K562 (cell line): ENCODE data around the gene STIM1. TPM values are rescaled to one million over a fixed set of nuclear protein-coding genes. Genes with fewer than 3 reads are reported as not detected.
A peak's percentile ranks its signal among the peaks of the same experiment; 100 is the strongest.

Experiments used
- CTBP1 ChIP-seq: fragments of 450-650 bp; IDR thresholded peaks from 2 replicates; pipeline ENCODE4 v1.6.1; 2016; ENCODE audit warnings: borderline replicate concordance
- EZH2 ChIP-seq: IDR thresholded peaks from 2 replicates; pipeline ENCODE4 v1.6.1; 2012; ENCODE audit warnings: low read depth, mild to moderate bottlenecking, inconsistent platforms, low read length, borderline replicate concordance
- FIP1L1 ChIP-seq: fragments of 200-400 bp; formaldehyde crosslinking; IDR thresholded peaks from 2 replicates; pipeline ENCODE4 v1.6.1; 2018; ENCODE audit warnings: mild to moderate bottlenecking, low read depth, low read length; ENCODE audit not compliant: poor library complexity, severe bottlenecking
- FOXA3 ChIP-seq, 2 experiments: fragments of 450-650 bp in 1 of 2; sonication (generic) in 1 of 2; formaldehyde crosslinking; IDR thresholded peaks in 1 of 2; conservative IDR thresholded peaks in 1 of 2; 2 replicates each; pipeline versions ENCODE4 v1.4.0 to v1.8.0; 2020 to 2022; ENCODE audit warnings: mild to moderate bottlenecking in 2 of 2, missing genetic modification reagents in 1 of 2
- HNRNPH1 ChIP-seq: fragments of 200-400 bp; formaldehyde crosslinking; optimal IDR thresholded peaks from 2 replicates; pipeline ENCODE3; 2017; ENCODE audit warnings: low read depth, mild to moderate bottlenecking, low read length, moderate library complexity
- KLF13 ChIP-seq: fragments of 450-650 bp; IDR thresholded peaks from 2 replicates; pipeline ENCODE4 v1.6.1; 2016; ENCODE audit warnings: missing genetic modification characterization, low read depth, mild to moderate bottlenecking, missing compliant biosample characterization, moderate library complexity, borderline replicate concordance
- NFE2L1 ChIP-seq: fragments of 450-650 bp; IDR thresholded peaks from 2 replicates; pipeline ENCODE4 v1.6.1; 2016; ENCODE audit warnings: missing genetic modification characterization, low read depth, mild to moderate bottlenecking, missing compliant biosample characterization, moderate library complexity, borderline replicate concordance
- PPARD ChIP-seq: fragments of 250-450 bp; sonication (Bioruptor Pico); IDR thresholded peaks from 2 replicates; pipeline ENCODE4 v1.8.0; 2022; ENCODE audit warnings: inconsistent platforms, mild to moderate bottlenecking, moderate library complexity
- TAF1 ChIP-seq: IDR thresholded peaks from 2 replicates; pipeline ENCODE4 v1.6.1; 2011; ENCODE audit warnings: mild to moderate bottlenecking, low read length, moderate library complexity; ENCODE audit not compliant: insufficient read depth, control insufficient read depth, severe bottlenecking; ENCODE audit errors: extremely low read depth
- U2AF2 ChIP-seq: fragments of 200-400 bp; formaldehyde crosslinking; optimal IDR thresholded peaks from 2 replicates; pipeline ENCODE3; 2017; ENCODE audit warnings: low read depth, mild to moderate bottlenecking, low read length
- ZBED1 ChIP-seq: IDR thresholded peaks from 2 replicates; pipeline ENCODE4 v1.6.1; 2014
- ZNF232 ChIP-seq: sonication (generic); formaldehyde crosslinking; IDR thresholded peaks from 2 replicates; pipeline ENCODE4 v1.8.0; 2022; ENCODE audit warnings: mild to moderate bottlenecking, missing genetic modification reagents
- ZNF699 ChIP-seq: fragments of 250-450 bp; sonication (Bioruptor Pico); IDR thresholded peaks from 2 replicates; pipeline ENCODE4 v1.8.0; 2021; ENCODE audit warnings: mild to moderate bottlenecking, moderate library complexity; ENCODE audit not compliant: insufficient replicate concordance
- polyA plus RNA-seq, 8 experiments: library from polyadenylated mRNA; depleted of rRNA in 4 of 8; stranded (reverse) in 5 of 8; unstranded in 3 of 8; fragments of >200 nt; fragmentation: Nextera tagmentation in 2 of 8; fragmentation: Illumina TruSeq in 1 of 8; extraction: Ambion mirVana in 2 of 8; extraction: Trizol in 1 of 8; gene quantifications; 2 replicates each; pipeline versions ENCODE4 v1.2.1 to v1.2.3, GENCODE V29; 2011 to 2014; ENCODE audit warnings: inconsistent platforms in 1 of 8, missing spikeins in 1 of 8
- total RNA-seq, 7 experiments: library from RNA; depleted of rRNA in 6 of 7; stranded (reverse); fragments of >200 nt in 6 of 7; fragmentation: Illumina TruSeq in 2 of 7; extraction: Trizol in 2 of 7; gene quantifications; 2 replicates each; pipeline versions ENCODE4 v1.2.1 to v1.2.3, GENCODE V29; 2011 to 2021; ENCODE audit warnings: low replicate concordance in 1 of 7
- TF ChIP-seq, protein P1 (sequence below): sonication (generic); formaldehyde crosslinking; IDR thresholded peaks from 2 replicates; pipeline ENCODE4 v1.8.0; 2022; ENCODE audit warnings: missing genetic modification reagents, mild to moderate bottlenecking, moderate library complexity, borderline replicate concordance
- TF ChIP-seq, protein P2 (sequence below), 2 experiments: fragments of 450-650 bp; conservative IDR thresholded peaks; 2 replicates each; pipeline ENCODE4 v1.6.1; 2017; ENCODE audit warnings: mild to moderate bottlenecking in 2 of 2, moderate library complexity in 2 of 2
- TF ChIP-seq, protein P3 (sequence below): sonication (generic); formaldehyde crosslinking; IDR thresholded peaks from 2 replicates; pipeline ENCODE4 v1.8.1; 2023; ENCODE audit warnings: mild to moderate bottlenecking, missing genetic modification reagents, moderate library complexity
- TF ChIP-seq, protein P4 (sequence below): fragments of 200-800 bp; sonication (Bioruptor generic); IDR thresholded peaks from 2 replicates; pipeline ENCODE4 v1.6.1; 2017; ENCODE audit warnings: missing genetic modification characterization, missing compliant biosample characterization

Gene STIM1
- total and polyA plus RNA-seq, 9 of the 15 experiments (the other 6 are each of a cell fraction or from before 2014, with no cell fraction given): 7.7 to 50.5 (median 22.5) TPM

DNA sequence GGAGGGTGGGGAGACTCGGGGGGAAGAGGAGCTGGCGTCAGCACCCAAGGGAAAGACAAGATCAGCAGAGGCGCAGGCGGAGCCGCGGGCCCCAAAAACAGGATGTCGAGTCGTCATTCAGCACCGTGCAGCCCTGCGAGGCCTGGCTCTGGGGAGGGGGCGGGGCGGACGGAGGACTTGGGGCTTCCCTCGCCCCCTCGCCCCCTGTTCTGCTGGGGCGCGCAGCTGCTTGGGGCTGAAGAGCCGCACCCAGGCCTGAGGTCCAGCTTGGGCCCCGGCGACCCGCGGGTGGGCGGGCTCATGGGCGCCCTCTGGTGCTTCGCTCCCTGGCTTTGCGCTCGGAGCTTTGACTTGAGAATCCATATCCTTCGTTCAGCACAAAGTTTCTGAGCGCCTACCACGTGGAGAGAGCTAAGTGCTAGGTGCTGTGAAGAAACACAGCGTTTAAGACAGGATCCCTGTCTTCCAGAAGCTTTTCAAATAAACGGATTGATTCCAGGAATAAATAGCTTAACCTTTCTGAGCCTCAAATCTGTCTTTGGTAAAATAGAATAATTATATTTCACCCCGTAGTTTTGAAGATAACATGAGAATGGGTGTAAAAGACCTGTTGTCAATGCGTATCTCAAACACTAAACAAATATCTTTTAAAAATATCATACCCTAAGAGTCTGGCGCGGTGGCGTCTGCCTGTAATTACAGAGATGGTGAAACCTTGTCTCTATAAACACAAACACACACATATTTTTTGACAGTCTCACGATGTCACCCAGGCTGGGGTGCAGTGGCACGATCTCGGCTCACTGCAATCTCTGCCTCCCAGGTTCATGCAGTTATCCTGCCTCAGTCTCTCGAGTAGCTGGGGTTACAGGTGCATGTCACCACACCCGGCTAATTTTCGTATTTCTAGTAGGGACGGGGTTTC is 13.8 kb upstream of the STIM1 start (continued):
- TF ChIP-seq TAF1: peak; percentile 49
- TF ChIP-seq, protein P1, sequence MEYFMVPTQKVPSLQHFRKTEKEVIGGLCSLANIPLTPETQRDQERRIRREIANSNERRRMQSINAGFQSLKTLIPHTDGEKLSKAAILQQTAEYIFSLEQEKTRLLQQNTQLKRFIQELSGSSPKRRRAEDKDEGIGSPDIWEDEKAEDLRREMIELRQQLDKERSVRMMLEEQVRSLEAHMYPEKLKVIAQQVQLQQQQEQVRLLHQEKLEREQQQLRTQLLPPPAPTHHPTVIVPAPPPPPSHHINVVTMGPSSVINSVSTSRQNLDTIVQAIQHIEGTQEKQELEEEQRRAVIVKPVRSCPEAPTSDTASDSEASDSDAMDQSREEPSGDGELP (CRISPR knock-in tag): peak; percentile 90
- TF ChIP-seq U2AF2: no peak
- TF ChIP-seq, protein P2, sequence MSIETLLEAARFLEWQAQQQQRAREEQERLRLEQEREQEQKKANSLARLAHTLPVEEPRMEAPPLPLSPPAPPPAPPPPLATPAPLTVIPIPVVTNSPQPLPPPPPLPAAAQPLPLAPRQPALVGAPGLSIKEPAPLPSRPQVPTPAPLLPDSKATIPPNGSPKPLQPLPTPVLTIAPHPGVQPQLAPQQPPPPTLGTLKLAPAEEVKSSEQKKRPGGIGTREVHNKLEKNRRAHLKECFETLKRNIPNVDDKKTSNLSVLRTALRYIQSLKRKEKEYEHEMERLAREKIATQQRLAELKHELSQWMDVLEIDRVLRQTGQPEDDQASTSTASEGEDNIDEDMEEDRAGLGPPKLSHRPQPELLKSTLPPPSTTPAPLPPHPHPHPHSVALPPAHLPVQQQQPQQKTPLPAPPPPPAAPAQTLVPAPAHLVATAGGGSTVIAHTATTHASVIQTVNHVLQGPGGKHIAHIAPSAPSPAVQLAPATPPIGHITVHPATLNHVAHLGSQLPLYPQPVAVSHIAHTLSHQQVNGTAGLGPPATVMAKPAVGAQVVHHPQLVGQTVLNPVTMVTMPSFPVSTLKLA (conservative IDR thresholded peaks at IDR 0.05): peak; percentile 88 to 90
- TF ChIP-seq ZBED1: 0 out of 2 replicates have a peak, but pooled peaks have one; percentile 70
- no peak for TF ChIP-seq FIP1L1
- TF ChIP-seq, protein P3, sequence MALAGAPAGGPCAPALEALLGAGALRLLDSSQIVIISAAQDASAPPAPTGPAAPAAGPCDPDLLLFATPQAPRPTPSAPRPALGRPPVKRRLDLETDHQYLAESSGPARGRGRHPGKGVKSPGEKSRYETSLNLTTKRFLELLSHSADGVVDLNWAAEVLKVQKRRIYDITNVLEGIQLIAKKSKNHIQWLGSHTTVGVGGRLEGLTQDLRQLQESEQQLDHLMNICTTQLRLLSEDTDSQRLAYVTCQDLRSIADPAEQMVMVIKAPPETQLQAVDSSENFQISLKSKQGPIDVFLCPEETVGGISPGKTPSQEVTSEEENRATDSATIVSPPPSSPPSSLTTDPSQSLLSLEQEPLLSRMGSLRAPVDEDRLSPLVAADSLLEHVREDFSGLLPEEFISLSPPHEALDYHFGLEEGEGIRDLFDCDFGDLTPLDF (CRISPR knock-in tag): peak; percentile 64
- TF ChIP-seq KLF13: 0 out of 2 replicates have a peak, but pooled peaks have one; percentile 38
- no peak for TF ChIP-seq ZNF699 (CRISPR knock-in tag)
- TF ChIP-seq ZNF232 (CRISPR knock-in tag): no peak
- TF ChIP-seq EZH2: no peak
- no peak for TF ChIP-seq FOXA3 (CRISPR knock-in tag; conservative IDR thresholded peaks at IDR 0.05 in 1 of 2, IDR thresholded peaks at IDR 0.05 in 1 of 2)
- TF ChIP-seq, protein P4, sequence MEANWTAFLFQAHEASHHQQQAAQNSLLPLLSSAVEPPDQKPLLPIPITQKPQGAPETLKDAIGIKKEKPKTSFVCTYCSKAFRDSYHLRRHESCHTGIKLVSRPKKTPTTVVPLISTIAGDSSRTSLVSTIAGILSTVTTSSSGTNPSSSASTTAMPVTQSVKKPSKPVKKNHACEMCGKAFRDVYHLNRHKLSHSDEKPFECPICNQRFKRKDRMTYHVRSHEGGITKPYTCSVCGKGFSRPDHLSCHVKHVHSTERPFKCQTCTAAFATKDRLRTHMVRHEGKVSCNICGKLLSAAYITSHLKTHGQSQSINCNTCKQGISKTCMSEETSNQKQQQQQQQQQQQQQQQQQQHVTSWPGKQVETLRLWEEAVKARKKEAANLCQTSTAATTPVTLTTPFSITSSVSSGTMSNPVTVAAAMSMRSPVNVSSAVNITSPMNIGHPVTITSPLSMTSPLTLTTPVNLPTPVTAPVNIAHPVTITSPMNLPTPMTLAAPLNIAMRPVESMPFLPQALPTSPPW: peak; percentile 77
- peak; percentile 61 for TF ChIP-seq CTBP1
- no peak for TF ChIP-seq PPARD (CRISPR knock-in tag)
- TF ChIP-seq HNRNPH1: no peak
- TF ChIP-seq NFE2L1 (tag): no peak
